ENCODE results near the gene GDPD5. TPM values are rescaled to one million over a fixed set of nuclear protein-coding genes. Genes with fewer than 3 reads are reported as not detected.

Gene GDPD5
- total and polyA plus RNA-seq, 9 donors: 3.8 to 15.8 (median 8.1) TPM

DNA sequence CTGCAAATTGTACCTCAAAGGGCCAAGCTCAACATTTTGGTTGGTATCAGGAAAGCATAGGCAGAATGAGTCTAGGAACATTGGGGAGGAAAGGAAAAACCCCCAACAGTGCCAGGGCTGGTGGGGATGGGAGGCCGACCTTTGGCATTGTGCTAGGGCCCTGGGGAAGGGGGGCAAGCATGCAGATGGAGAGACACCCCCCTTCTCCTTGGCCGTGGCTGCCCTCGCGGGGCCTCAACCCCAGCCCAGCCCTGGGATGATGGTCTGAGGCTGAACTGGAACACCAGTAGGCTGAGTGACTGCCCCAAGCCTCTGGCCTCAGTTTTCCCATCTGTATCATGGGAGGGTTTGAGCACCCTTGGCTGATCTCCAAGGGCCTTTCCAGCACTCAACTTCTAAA lies 40.0 kb downstream of the GDPD5 start:
- H3K9me3 ChIP-seq: no peaks in the 10 kb centered on the region
- TF ChIP-seq EP300 (IDR thresholded peaks at IDR 0.05) (no peak), CTCF (IDR thresholded peaks at IDR 0.05) (no peak), POLR2A (IDR thresholded peaks at IDR 0.05) (no peak)
- H3K4me1 ChIP-seq (ENCODE audit: insufficient read depth): no peaks in the 10 kb centered on the region
- no peaks in the 10 kb centered on the region for H3K27me3 ChIP-seq
- no peaks in the 10 kb centered on the region for H3K36me3 ChIP-seq
- WGBS, 3 donors: 94 to 99% (median 98%) methylated on average over 4 of the region's 4 CpGs
- intact Hi-C loops (cut with DNase I): no loop called here
- DNase-seq: no peak
- H3K4me3 ChIP-seq: no peak overlapping the region
- H3K27ac ChIP-seq: no peak overlapping the region

DNA sequence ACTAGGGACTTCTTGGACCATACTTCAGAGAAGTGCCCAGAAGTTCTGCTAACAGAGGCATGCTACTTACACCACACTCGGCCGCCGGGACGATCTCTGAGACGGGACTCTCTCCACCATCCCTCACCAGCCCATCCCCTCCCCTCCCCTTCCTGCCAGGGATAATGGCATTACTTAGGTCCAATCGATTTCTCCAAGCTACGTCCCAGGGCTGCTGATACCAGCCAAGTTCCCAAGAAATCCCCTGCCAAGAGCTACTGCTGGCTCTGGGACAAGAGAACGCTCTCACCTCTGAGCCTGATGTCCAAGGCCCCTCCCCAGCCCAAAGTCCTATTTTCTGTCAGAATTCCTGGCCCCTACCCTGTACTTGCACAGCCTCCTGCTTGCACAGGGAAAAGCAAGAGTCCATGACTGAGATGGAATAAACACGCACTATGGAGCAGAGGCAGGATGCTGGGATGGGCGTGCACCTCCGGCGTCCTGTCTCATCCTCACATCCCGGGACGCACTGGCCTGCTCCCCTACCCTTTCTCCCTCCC lies 42.7 kb downstream of the GDPD5 start:
- Histone ChIP-seq H3K27me3 (no peaks in the 10 kb centered on the region), H3K4me3 (no peak overlapping the region), H3K36me3 (no peaks in the 10 kb centered on the region), H3K9me3 (no peaks in the 10 kb centered on the region), H3K4me1 (ENCODE audit: insufficient read depth) (no peaks in the 10 kb centered on the region), H3K27ac (no peak overlapping the region)
- TF ChIP-seq CTCF (IDR thresholded peaks at IDR 0.05) (no peak), EP300 (IDR thresholded peaks at IDR 0.05) (no peak), POLR2A (IDR thresholded peaks at IDR 0.05) (no peak)
- 84 to 87% (median 84%) methylated on average over 14 of the region's 14 CpGs for WGBS, 3 donors
- intact Hi-C loops (cut with DNase I): no loop called here
- no peak for DNase-seq

DNA sequence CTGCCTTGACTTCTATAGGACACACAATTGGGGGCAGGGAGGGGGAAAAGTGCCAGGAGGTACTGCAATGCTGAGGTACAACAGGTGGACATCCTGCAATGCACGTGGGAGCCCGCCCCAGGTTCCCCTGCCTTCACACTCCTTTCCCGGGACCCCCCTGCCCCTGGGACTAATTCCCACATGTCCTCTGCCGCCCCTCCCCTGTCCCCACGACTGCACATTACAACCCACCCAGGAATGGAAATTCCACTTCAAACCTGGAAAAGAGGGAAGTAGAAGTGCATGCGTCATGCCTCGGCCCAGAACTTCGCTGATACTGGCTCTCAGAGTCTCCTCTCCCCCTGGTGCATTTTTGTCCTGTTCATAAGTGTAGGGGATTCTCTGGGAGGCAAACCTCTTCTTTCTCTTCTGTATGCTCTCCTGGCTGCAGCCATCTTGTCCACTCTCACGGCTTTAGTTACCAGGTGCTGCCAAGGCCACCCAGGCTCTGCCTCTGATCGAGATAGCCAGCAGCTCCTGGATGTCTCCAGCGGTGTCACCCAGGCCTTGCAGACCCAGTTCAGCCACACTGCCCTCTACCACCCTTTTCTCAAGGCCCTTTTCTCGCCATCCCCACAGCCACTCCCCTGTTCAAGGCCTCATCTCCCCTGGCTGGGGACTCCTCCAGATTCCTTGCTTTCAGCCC lies 43.7 kb downstream of the GDPD5 start:
- Histone ChIP-seq H3K27me3 (no peaks in the 10 kb centered on the region), H3K27ac (no peak overlapping the region), H3K4me3 (no peak overlapping the region), H3K4me1 (ENCODE audit: insufficient read depth) (no peaks in the 10 kb centered on the region), H3K36me3 (no peaks in the 10 kb centered on the region), H3K9me3 (no peaks in the 10 kb centered on the region)
- DNase-seq: no peak
- TF ChIP-seq CTCF (IDR thresholded peaks at IDR 0.05): no peak
- no peak for TF ChIP-seq POLR2A (IDR thresholded peaks at IDR 0.05)
- no peak for TF ChIP-seq EP300 (IDR thresholded peaks at IDR 0.05)
- 72 to 77% (median 76%) methylated on average over 12 of the region's 12 CpGs for WGBS, 3 donors
- intact Hi-C loops (cut with DNase I): no loop called here

- Histone ChIP-seq H3K4me3 (no peak overlapping the region), H3K4me1 (ENCODE audit: insufficient read depth) (no peaks in the 10 kb centered on the region), H3K36me3 (no peaks in the 10 kb centered on the region), H3K27ac (no peak overlapping the region), H3K9me3 (no peaks in the 10 kb centered on the region), H3K27me3 (no peaks in the 10 kb centered on the region)
- intact Hi-C loops (cut with DNase I): no loop called here
- DNase-seq: no peak
- TF ChIP-seq POLR2A (IDR thresholded peaks at IDR 0.05) (no peak), EP300 (IDR thresholded peaks at IDR 0.05) (no peak), CTCF (IDR thresholded peaks at IDR 0.05) (no peak)
- 82 to 89% (median 88%) methylated on average over 9 of the region's 9 CpGs for WGBS, 3 donors
Measured at GRCh38 chr11:75481223-75481921, 44.4 kb downstream of the GDPD5 start.

Data from ovary (tissue), 9 donors.